Measurements from ENCODE around the gene TLL1. TPM values are rescaled to one million over a fixed set of nuclear protein-coding genes. Genes with fewer than 3 reads are reported as not detected.

Gene TLL1
- total and polyA plus RNA-seq, 2 experiments from 2014 or later = 0.18 to 2.4 TPM

GRCh38 chr4:166144607-166145006 lies 271.6 kb downstream of the TLL1 start:
- H3K4me3 Mint-ChIP-seq = no peak overlapping the region
- no peak overlapping the region for H3K4me3 ChIP-seq
- H3K4me2 ChIP-seq = no peak overlapping the region
- DNase-seq (ENCODE audit: low spot score) = no peak
- ATAC-seq = no peak
- H2AFZ ChIP-seq = no peak overlapping the region
- no peaks in the 10 kb centered on the region for H4K20me1 ChIP-seq (replicated peaks; ENCODE audit: insufficient read depth)
- H3K4me1 Mint-ChIP-seq = no peaks in the 10 kb centered on the region
- H3F3A ChIP-seq (replicated peaks; ENCODE audit: low read depth) = no peaks in the 10 kb centered on the region
- H3K27me3 ChIP-seq (ENCODE audit: insufficient read depth) = no peaks in the 10 kb centered on the region
- no peaks in the 10 kb centered on the region for H3K79me2 ChIP-seq (replicated peaks; ENCODE audit: insufficient read depth)
- no peak overlapping the region for H3K27ac Mint-ChIP-seq
- TF ChIP-seq ZNF462 (CRISPR knock-in tag; IDR thresholded peaks at IDR 0.05) = no peak
- no peak for TF ChIP-seq ZNF114 (CRISPR knock-in tag; IDR thresholded peaks at IDR 0.05)
- no peak for TF ChIP-seq EZH2 (IDR thresholded peaks at IDR 0.05; ENCODE audit: low read depth, unreplicated experiment)
- TF ChIP-seq EZH2phosphoT487 (IDR thresholded peaks at IDR 0.05; ENCODE audit: unreplicated experiment) = no peak
- no peak for TF ChIP-seq JUNB (IDR thresholded peaks at IDR 0.05; ENCODE audit: unreplicated experiment)
- TF ChIP-seq CREB1 (CRISPR knock-in tag; IDR thresholded peaks at IDR 0.05; ENCODE audit: low read depth) = no peak
- no peak for TF ChIP-seq STAT1 (IDR thresholded peaks at IDR 0.05; ENCODE audit: unreplicated experiment)
- TF ChIP-seq, protein P1, sequence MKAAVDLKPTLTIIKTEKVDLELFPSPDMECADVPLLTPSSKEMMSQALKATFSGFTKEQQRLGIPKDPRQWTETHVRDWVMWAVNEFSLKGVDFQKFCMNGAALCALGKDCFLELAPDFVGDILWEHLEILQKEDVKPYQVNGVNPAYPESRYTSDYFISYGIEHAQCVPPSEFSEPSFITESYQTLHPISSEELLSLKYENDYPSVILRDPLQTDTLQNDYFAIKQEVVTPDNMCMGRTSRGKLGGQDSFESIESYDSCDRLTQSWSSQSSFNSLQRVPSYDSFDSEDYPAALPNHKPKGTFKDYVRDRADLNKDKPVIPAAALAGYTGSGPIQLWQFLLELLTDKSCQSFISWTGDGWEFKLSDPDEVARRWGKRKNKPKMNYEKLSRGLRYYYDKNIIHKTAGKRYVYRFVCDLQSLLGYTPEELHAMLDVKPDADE (IDR thresholded peaks at IDR 0.05) = no peak
- TF ChIP-seq NANOG (IDR thresholded peaks at IDR 0.05; ENCODE audit: borderline replicate concordance) = no peak
- no peak for TF ChIP-seq CTCF (conservative IDR thresholded peaks at IDR 0.05; ENCODE audit: low read depth in 2 of 2)
- no peak for TF ChIP-seq POLR2AphosphoS5 (IDR thresholded peaks at IDR 0.05; ENCODE audit: low read depth)
- no peak for TF ChIP-seq ZNF331 (CRISPR knock-in tag; IDR thresholded peaks at IDR 0.05; ENCODE audit: low read depth)
- TF ChIP-seq, protein P2, sequence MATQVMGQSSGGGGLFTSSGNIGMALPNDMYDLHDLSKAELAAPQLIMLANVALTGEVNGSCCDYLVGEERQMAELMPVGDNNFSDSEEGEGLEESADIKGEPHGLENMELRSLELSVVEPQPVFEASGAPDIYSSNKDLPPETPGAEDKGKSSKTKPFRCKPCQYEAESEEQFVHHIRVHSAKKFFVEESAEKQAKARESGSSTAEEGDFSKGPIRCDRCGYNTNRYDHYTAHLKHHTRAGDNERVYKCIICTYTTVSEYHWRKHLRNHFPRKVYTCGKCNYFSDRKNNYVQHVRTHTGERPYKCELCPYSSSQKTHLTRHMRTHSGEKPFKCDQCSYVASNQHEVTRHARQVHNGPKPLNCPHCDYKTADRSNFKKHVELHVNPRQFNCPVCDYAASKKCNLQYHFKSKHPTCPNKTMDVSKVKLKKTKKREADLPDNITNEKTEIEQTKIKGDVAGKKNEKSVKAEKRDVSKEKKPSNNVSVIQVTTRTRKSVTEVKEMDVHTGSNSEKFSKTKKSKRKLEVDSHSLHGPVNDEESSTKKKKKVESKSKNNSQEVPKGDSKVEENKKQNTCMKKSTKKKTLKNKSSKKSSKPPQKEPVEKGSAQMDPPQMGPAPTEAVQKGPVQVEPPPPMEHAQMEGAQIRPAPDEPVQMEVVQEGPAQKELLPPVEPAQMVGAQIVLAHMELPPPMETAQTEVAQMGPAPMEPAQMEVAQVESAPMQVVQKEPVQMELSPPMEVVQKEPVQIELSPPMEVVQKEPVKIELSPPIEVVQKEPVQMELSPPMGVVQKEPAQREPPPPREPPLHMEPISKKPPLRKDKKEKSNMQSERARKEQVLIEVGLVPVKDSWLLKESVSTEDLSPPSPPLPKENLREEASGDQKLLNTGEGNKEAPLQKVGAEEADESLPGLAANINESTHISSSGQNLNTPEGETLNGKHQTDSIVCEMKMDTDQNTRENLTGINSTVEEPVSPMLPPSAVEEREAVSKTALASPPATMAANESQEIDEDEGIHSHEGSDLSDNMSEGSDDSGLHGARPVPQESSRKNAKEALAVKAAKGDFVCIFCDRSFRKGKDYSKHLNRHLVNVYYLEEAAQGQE (IDR thresholded peaks at IDR 0.05; ENCODE audit: unreplicated experiment) = no peak
- no peaks in the 10 kb centered on the region for H3K4me1 ChIP-seq (ENCODE audit: insufficient read depth)
- H3K36me3 ChIP-seq (ENCODE audit: insufficient read depth) = no peaks in the 10 kb centered on the region
- no peaks in the 10 kb centered on the region for H3K27me3 Mint-ChIP-seq (ENCODE audit: insufficient read depth, low read depth, poor library complexity)
- H3K9me3 Mint-ChIP-seq = peaks cover 7% of the 10 kb centered on the region; the same call in 2 of the 3 replicates
- no peak overlapping the region for H3K27ac ChIP-seq (ENCODE audit: low read depth)
- peaks cover 4% of the 10 kb centered on the region; the same call in 1 of the 3 replicates for H3K36me3 Mint-ChIP-seq (ENCODE audit: low read depth)
- H3K9me2 ChIP-seq (ENCODE audit: insufficient read depth) = no peaks in the 10 kb centered on the region

Data from GM23338 (cell line).